ENCODE measurements around the gene ATP8B1. TPM values are rescaled to one million over a fixed set of nuclear protein-coding genes. Genes with fewer than 3 reads are reported as not detected.

The ATP8B1 gene
- total and polyA plus RNA-seq, 2 donors (not counting 1 experiment from before 2014, with no cell fraction given): 109 to 125 TPM

DNA sequence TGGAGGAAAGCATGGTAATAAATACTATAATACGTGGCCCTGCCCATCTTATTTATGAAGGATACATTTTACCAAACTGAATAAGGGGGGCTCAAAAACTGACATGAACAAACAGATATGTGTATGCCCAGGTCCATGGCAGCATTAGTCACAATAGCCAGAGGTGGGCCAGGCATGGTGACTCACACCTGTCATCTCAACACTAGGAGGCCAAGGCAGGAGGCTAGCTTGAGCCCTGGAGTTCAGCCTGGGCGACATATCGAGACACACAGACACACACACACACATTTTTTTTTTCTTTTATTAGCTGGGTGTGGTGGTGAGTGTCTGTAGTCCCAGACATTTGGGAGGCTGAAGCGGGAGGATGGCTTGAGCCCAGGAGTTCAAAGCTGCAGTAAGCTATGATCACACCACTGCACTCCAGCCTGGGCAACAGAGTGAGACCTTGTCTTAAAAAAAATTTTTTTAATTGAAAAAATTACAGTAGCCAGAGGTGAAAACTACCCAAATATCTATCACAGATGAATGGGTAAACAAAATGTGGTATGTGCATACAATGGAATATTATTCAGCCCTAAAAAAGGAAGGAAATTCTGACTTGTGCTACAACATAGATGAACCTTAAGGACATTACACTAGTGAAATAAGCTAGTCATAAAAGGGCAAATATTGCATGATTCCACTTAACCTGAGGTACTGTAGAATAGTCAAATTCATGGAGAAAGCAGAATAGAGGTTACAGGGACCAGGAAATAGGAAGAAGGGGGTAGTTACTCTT, 8.0 kb downstream of the ATP8B1 start:
- H4K20me1 ChIP-seq (ENCODE audit: control insufficient read depth, extremely low read depth, insufficient read depth, low read length): peaks cover 3% of the 10 kb centered on the region

DNA sequence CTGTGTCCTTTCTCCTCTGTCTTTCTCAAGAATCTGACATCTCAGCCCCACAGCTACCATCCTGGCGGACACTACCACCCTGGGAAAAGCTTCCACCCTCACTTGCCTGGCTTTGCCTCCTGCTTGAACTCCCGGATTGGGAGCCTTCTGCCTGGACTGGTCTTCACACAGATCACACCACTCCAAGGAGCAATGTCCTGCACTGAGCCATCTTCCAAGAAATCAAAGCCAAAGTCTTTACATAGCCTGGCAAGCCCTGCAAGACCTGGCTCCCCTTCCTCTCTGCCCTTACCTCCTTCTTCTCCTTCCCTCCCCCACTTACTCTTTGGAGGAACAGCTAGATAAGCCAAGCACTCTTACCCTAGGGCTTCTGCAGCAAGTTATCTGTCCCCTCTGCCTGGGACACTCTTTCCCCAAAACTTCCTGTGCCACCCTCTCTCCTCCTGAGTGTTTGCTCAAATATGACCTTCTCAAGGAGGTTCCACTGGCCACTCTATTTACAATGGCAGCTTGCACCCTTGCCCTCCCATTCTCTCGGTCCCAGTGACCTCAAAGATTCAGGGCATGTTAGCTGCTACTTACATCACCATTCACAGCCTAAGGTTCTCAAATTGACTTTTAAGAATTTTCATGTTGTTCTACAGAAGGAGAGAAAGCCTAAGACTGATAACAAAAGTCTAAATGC, 9.7 kb downstream of the ATP8B1 start:
- Histone ChIP-seq H3K4me3 (replicated peaks in 1 of 4; ENCODE audit: control extremely low read depth in 1 of 4, insufficient read depth in 1 of 4, low read depth in 3 of 4, low read length in 4 of 4) (peak overlapping the region; percentile 0 to 34 (median 21)), H3K4me1 (ENCODE audit: control insufficient read depth, extremely low read depth, insufficient read depth, low read length) (peaks cover 31% of the 10 kb centered on the region), H4K20me1 (ENCODE audit: control insufficient read depth, extremely low read depth, insufficient read depth, low read length) (no peaks in the 10 kb centered on the region), H3K4me2 (ENCODE audit: extremely low read depth, insufficient read depth, low read length) (peak overlapping the region; percentile 95), H2AFZ (ENCODE audit: low read length) (no peak overlapping the region), H3K27ac (ENCODE audit: insufficient read depth, low read length) (peak overlapping the region; percentile 71), H3K9ac (ENCODE audit: insufficient read depth, low read length) (peak overlapping the region; percentile 13), H3K9me3 (ENCODE audit: control insufficient read depth, insufficient read depth, low read depth, low read length) (no peaks in the 10 kb centered on the region), H3K79me2 (ENCODE audit: control insufficient read depth, insufficient read depth, low read length) (peaks cover 93% of the 10 kb centered on the region), H3K36me3 (ENCODE audit: control insufficient read depth, insufficient read depth, low read length) (peaks cover 2% of the 10 kb centered on the region), H3K27me3 (ENCODE audit: control insufficient read depth, insufficient read depth, low read length) (no peaks in the 10 kb centered on the region)
- DNase-seq (ENCODE audit: low read depth in 2 of 2): no peak
- TF ChIP-seq EZH2 (IDR thresholded peaks at IDR 0.05; ENCODE audit: low read length, missing control alignments) (no peak), CTCF (conservative IDR thresholded peaks at IDR 0.05 in 1 of 2, IDR thresholded peaks at IDR 0.05 in 1 of 2; ENCODE audit: low read depth in 1 of 2, low read length in 2 of 2) (no peak)

More for the DNA sequence above, 8.0 kb downstream of the ATP8B1 start:
- H3K36me3 ChIP-seq (ENCODE audit: control insufficient read depth, insufficient read depth, low read length): peaks cover 2% of the 10 kb centered on the region
- H3K4me3 ChIP-seq (replicated peaks in 1 of 4; ENCODE audit: control extremely low read depth in 1 of 4, insufficient read depth in 1 of 4, low read depth in 3 of 4, low read length in 4 of 4): no peak overlapping the region
- H3K4me2 ChIP-seq (ENCODE audit: extremely low read depth, insufficient read depth, low read length): no peak overlapping the region
- no peaks in the 10 kb centered on the region for H3K27me3 ChIP-seq (ENCODE audit: control insufficient read depth, insufficient read depth, low read length)
- no peak overlapping the region for H3K27ac ChIP-seq (ENCODE audit: insufficient read depth, low read length)
- peaks cover 25% of the 10 kb centered on the region for H3K4me1 ChIP-seq (ENCODE audit: control insufficient read depth, extremely low read depth, insufficient read depth, low read length)
- TF ChIP-seq EZH2 (IDR thresholded peaks at IDR 0.05; ENCODE audit: low read length, missing control alignments) (no peak), CTCF (conservative IDR thresholded peaks at IDR 0.05 in 1 of 2, IDR thresholded peaks at IDR 0.05 in 1 of 2; ENCODE audit: low read depth in 1 of 2, low read length in 2 of 2) (no peak)
- H3K9ac ChIP-seq (ENCODE audit: insufficient read depth, low read length): no peak overlapping the region
- no peak for DNase-seq (ENCODE audit: low read depth in 2 of 2)
- peaks cover 100% of the 10 kb centered on the region for H3K79me2 ChIP-seq (ENCODE audit: control insufficient read depth, insufficient read depth, low read length)
- no peaks in the 10 kb centered on the region for H3K9me3 ChIP-seq (ENCODE audit: control insufficient read depth, insufficient read depth, low read depth, low read length)
- no peak overlapping the region for H2AFZ ChIP-seq (ENCODE audit: low read length)

DNA sequence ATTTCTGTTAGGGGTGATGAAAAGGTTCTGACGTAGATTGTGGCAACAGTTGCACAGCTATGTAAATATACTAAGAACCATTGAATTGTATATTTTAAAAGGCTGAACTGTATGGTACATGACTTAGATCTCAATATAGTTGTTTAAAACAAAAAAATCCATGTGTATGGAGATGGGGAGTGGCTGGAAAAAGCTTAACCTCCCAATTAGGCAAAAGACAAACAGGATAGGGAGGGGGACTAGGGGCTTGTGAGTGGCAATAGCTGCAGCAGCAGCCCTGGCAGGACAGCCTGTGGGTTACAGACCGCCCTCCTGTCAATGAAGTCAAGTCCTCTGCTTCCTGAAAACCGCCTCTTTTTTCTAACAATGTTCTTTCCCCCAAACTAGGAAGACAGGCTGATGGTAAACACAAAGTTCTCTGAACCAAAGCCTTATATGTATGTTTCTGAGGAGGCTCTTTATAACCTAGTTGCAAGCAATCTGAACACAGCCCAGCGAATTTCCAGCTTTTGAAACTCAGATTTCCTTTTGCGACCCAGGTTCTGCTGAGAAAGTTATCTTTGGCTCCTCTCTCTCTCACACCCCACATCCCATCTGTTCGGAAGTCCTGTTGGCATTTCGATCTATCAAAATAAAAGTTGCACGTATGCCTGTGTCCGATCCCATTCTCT, 10.3 kb downstream of the ATP8B1 start:
- TF ChIP-seq EZH2 (IDR thresholded peaks at IDR 0.05; ENCODE audit: low read length, missing control alignments) (no peak), CTCF (conservative IDR thresholded peaks at IDR 0.05 in 1 of 2, IDR thresholded peaks at IDR 0.05 in 1 of 2; ENCODE audit: low read depth in 1 of 2, low read length in 2 of 2) (no peak)
- Histone ChIP-seq H3K79me2 (ENCODE audit: control insufficient read depth, insufficient read depth, low read length) (peaks cover 93% of the 10 kb centered on the region), H3K9ac (ENCODE audit: insufficient read depth, low read length) (peak overlapping the region; percentile 13), H3K4me1 (ENCODE audit: control insufficient read depth, extremely low read depth, insufficient read depth, low read length) (peaks cover 31% of the 10 kb centered on the region), H2AFZ (ENCODE audit: low read length) (no peak overlapping the region), H3K27me3 (ENCODE audit: control insufficient read depth, insufficient read depth, low read length) (no peaks in the 10 kb centered on the region), H3K4me2 (ENCODE audit: extremely low read depth, insufficient read depth, low read length) (peak overlapping the region; percentile 95), H3K4me3 (replicated peaks in 1 of 4; ENCODE audit: control extremely low read depth in 1 of 4, insufficient read depth in 1 of 4, low read depth in 3 of 4, low read length in 4 of 4) (peak overlapping the region; percentile 0 to 34 (median 21)), H3K27ac (ENCODE audit: insufficient read depth, low read length) (peak overlapping the region; percentile 71), H3K36me3 (ENCODE audit: control insufficient read depth, insufficient read depth, low read length) (peaks cover 2% of the 10 kb centered on the region), H4K20me1 (ENCODE audit: control insufficient read depth, extremely low read depth, insufficient read depth, low read length) (no peaks in the 10 kb centered on the region), H3K9me3 (ENCODE audit: control insufficient read depth, insufficient read depth, low read depth, low read length) (no peaks in the 10 kb centered on the region)
- DNase-seq (ENCODE audit: low read depth in 2 of 2): peak in 1 of 2 donors; percentile 83

Data from fibroblast of lung (primary cell).